GM18508 (cell line): ENCODE data around the gene HMX3.

Source experiments
- ATAC-seq: cut with Tn5 transposase; IDR thresholded peaks from one replicate; pipeline ENCODE4 v1.9.1; 2021; ENCODE audit warnings: moderate number of reproducible peaks; ENCODE audit not compliant: insufficient read depth, unreplicated experiment

HMX3 gene

DNA sequence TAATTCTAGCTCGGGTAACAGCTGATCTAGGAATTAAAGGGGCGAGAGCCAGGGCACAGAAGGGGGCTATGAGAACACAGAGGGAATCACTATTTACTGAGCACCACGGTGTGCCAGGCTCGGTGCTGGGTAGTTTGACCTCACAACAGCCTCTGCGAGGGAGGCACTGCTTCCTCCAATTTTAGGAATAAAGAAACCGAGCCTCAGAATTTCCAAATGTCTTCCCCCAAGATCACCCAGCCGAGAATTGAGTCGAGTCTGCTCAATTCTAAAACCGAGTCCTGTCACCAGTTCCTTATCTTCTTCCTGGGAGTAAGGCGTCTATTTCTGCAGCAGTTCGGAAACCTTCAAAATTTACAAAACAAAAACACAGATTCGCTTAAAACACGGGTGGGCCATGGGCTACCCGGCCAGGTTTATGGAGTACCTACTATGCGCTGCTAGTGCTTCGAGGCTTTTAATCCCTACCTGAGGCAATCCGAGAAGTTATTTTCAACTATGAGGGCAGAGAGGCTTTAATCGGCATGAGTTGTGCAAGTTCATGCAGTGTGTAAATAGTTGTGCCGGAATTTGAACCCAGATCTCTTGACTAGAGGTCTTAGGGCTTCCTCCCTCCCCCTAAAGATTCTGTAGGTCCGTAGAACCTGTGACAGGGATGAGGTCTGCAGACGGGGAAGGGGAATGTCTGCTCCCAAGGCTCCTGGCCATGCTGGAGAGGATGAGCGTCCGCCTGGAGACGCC is 11.3 kb downstream of the HMX3 start:
- no peak for ATAC-seq

GRCh38 chr10:123147635-123148413 is 12.1 kb downstream of the HMX3 start, which contains the start of gene HMX2:
HMX2 (plus strand) TSS chr10:123148136; CDS start chr10:123148379, 243 bp downstream.
- ATAC-seq, result no peak

GRCh38 chr10:123148414-123149161 is 12.8 kb downstream of the HMX3 start:
- ATAC-seq, result no peak

- ATAC-seq, result no peak
These were observed 13.4 kb downstream of the HMX3 start for GRCh38 chr10:123149162-123149567.

- no peak for ATAC-seq
These were observed 13.9 kb downstream of the HMX3 start for GRCh38 chr10:123149568-123150270.

DNA sequence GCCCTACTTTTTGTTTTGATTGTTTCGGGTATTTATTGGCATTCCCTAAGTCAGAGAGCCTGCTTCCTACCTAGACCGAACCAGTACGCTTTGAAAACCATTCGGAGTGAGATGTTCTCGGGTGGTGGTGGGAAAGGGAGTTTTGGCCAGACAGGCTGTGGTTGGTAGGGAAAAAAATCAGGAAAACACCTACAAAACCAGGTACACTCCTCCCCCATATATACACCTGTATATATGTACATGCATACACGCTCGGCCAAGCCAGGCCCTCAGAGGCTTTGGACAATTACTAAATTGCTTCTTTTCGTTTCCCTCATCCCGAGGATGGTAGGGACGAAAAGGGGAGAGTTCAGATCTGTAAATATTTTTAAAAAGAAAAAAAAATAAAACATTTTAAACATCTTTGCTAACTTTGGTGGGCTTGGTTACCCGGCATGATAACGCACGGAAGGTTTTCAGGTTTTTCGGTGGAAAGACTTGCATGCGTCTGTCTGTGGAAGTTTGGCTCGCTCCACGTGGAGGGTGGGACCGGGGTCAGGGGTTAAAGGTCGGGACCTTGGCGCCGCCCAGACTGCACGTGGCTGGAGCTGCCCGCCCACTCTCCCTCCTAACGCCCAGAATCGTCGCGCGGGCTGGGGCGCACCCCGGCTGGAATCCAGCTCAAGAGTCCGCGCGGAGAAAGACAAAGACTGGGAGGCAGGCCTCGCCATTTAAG is 14.7 kb downstream of the HMX3 start:
- no peak for ATAC-seq

- ATAC-seq, result no peak
These were observed 15.4 kb downstream of the HMX3 start for GRCh38 chr10:123150986-123151736.

- no peak for ATAC-seq
These were observed 16.0 kb downstream of the HMX3 start for GRCh38 chr10:123151737-123152135.

- ATAC-seq, result no peak
These were observed 17.8 kb downstream of the HMX3 start for GRCh38 chr10:123153486-123154091.

- ATAC-seq, result peak; percentile 81
These were observed 18.4 kb downstream of the HMX3 start, which contains the start of gene BUB3 for GRCh38 chr10:123154092-123154710. BUB3 (plus strand) TSS chr10:123154402; CDS start chr10:123154918, 516 bp downstream.

DNA sequence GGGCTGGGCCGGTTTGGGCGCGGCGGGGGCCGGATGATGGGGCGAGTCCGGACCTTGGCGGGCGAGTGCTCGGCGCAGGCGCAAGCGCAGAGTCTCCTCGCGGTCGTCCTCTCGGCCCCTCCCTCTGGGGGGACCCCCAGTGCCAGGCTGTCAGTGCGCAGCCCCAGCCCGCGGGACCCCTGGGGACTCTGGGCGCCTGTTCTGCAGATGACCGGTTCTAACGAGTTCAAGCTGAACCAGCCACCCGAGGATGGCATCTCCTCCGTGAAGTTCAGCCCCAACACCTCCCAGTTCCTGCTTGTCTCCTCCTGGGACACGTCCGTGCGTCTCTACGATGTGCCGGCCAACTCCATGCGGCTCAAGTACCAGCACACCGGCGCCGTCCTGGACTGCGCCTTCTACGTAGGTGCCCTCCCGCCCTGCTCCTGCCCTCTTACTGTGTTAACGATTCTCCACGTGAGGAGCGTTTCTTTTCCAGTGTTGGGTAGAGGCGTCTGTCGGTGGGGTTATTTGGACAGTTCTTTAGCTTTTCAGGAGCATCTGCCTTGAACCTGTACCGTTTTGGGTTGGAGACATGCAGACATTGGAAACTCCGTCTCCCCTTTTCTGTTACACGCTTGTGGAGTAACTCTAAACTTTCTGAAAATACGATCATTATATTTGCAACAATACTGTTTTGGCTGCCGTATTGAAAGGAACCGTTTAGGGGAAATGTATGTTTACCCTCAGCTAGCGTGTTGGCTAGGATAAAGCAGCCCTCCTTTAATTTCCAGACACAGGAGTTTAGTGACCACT is 19.1 kb downstream of the HMX3 start:
- no peak for ATAC-seq

DNA sequence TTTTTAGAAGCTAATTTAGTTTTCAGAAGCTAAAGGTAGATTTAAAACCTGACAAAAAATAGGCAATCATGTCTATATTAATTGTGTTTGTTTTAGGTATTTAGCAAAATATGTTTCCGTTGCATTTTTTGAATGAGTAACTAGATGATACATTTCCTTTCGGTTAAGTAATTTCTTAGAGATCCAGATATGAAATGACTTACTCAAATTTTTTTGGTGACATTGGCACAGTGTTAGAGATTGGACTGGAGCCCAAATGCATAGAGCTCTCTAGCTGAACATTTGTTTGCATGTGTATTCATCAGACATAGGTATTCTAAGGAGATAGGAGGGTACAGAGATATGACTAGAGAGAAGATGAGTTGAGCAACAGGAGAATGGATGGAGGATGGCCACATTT is 20.3 kb downstream of the HMX3 start:
- no peak for ATAC-seq

DNA sequence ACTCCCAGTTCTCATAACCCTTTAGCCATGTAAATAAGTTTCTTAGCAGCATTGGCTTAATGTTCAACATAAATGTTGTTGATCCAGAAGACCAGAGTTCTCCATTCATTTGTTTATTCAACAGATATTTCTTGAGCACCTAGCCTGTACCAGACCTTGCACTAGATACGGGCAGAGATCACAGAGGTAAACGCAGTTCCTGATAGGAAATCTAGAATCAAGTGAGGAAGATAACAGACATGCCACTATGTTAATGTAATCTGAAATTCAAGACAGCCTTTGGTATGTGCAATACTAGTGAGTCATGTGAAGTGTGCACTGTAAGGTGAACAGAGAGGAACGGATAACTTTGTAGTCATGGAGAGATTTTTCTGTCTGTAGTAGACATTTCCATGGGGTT is 21.4 kb downstream of the HMX3 start:
- no peak for ATAC-seq

GRCh38 chr10:123158682-123159081 is 22.9 kb downstream of the HMX3 start:
- ATAC-seq, result no peak

GRCh38 chr10:123160311-123160980 is 24.7 kb downstream of the HMX3 start:
- no peak for ATAC-seq

- no peak for ATAC-seq
These were observed 28.5 kb downstream of the HMX3 start for GRCh38 chr10:123164319-123164718.
